Measurements from ENCODE around the gene CHP2.
"Not testable (repeated sequence)": the region's sequence is repeated elsewhere in the genome, so short reads cannot be mapped to it uniquely, and the experiment has no call there.

CHP2 gene

DNA sequence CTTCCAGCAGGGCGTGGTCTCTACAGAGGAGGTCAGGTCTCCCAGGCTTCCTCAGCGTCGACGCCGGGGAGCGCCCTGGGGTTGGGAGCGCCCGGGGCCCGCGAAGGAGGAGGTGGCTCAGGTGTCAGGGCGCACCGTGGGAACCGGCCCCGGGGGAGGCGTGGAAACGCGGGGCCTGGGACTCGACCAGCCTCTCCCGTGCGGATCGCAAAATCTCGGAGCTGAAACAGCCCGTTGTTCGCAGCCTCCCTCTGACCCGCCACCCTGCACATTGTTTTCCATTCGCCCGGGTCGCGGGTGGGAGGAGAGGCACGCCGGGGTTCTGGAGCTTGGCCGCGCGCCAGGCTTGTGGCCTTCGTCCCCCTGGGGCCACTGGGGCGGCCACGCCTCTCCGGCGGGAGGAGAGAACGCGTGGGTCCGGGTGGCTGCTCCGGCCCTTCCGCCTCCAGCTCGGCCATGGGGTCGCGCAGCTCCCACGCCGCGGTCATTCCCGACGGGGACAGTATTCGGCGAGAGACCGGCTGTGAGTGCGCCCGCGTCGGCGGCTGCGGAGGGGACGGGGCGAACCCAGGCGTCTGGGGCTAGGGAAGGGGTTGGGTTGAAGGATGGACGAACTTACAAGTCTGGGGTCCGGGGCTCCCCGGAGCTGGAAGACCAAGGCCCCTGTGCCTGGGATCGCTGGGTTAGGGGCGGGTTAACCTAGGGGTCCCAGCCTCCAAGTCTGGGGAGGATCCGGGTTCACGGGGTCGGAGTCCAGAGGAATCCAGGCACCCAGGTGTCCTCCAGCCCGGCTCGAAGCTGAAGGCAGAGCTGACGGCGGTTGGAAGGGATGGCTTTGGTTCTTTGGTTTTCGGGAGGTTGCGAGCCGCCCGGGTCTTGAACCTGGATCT, at the start of gene CHP2:
CHP2 (plus strand) TSS at position 433 of the 890 bp plus-strand sequence; CDS start at position 457, 24 bp downstream.
- no peak for DNase-seq (ENCODE audit: low read depth)

DNA sequence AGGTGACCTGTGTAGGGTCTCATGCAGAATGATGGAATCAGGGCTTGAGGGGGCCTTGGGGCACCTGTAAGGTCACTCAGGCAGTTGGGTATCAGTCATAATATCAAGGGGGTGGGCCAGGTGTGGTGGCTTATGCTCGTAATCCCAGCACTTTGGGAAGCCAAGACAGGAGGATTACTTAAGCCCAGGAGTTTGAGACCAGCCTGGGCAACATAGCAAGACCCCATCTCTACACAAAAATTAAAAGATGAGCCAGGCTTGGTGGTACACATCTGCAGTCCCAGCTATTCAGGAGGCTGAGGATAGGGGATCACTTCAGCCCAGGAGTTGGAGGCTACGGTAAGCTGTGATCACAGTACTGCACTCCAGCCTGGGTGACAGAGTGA, 49.3 kb upstream of the CHP2 start:
- DNase-seq (ENCODE audit: low read depth): no peak

DNA sequence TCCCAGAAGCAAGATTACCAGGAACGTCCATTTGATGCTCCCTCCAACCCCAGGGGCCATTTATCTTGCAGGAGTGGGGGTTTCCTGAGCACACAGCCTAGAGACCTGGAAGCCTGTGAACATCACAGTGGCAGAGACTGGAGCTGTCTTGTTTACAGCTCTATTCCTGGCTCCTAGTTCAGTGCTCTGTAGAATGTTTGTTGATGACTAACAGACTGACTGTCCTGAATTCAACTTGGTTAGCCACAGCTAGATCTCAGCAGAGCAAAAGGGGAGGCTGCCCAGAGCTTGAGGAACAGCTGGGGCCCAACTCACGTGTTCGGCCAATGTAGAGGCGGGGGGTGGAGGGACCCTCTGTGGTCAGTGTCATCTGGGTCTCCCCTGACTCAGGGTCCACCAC, 48.4 kb upstream of the CHP2 start:
- DNase-seq (ENCODE audit: low read depth): no peak

DNA sequence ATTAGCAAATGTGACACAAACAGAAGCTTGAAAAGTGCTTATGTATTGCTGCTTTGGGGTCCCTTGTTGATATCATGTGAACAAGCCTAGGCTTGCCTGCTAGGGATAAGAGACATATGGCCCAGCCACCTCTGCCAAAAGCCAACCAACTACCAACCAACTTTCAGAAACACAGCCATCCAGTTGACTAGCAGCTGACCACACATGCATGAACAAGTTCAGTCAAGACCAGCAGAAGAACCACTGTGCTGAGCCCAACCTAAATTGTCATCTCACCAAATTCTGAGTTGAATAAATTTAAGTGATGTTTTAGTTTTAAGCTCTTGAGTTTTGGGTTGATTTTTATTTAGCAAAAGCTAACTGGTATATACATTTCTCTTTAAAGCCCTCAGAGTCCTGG, 45.3 kb upstream of the CHP2 start:
- no peak for DNase-seq (ENCODE audit: low read depth)

DNA sequence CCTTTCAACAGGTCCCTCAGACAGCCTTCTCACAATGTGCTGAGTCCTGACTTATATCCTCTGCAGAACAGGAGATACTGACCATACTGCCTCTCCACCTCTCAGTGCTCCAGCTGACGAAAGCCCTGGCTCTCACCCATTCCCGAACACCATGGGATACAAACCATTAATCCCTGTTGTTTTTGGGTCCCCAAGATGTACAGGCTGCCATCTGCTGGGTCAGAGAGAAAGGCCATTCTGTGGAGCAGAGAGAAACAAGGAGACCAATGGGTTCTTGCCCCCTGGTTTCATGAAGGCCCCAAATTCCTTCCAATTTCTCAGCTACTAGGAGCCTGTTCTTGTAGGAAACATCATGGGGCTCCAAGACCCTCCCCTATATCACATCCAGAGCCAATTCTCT, 44.8 kb upstream of the CHP2 start:
- no peak for DNase-seq (ENCODE audit: low read depth)

DNA sequence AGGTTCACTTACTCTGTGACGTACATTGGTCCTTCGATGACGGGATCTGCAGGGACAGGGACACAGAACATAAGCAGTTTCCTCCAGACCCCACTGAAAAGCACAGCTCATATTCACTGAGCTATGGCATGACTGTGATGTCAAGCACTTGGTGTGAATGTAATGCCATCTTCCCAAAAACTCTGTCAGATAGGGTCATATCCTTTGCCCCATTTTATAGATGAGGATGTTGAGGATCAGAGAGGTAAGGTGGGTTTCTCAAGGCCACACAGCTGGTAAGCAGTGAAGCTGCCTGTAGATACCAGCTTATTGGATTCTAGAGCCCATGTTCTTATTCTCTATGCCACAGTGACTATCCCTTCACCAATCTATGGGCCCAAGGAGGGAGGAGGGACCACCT, 44.3 kb upstream of the CHP2 start:
- DNase-seq (ENCODE audit: low read depth): no peak

DNA sequence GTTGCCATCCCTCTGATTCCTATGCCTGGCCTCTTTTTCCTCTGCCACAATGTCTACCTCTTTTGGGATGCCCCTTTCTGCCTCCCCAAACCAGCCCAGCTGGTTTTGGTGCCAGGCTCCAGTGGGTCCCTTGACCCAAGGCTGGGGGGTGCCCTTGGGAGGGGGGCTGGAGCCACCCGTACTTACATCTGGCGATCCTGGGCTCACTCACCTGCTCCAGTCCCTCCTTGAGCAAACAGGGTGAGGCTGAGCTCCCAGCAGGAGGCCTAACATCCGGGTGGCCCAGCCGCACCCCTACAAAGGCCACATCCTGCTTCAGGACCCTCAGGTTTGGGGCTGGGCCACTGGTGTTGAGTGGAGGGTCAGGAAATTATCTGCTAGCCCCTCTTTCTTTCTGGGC, 43.0 kb upstream of the CHP2 start:
- DNase-seq (ENCODE audit: low read depth): no peak

DNA sequence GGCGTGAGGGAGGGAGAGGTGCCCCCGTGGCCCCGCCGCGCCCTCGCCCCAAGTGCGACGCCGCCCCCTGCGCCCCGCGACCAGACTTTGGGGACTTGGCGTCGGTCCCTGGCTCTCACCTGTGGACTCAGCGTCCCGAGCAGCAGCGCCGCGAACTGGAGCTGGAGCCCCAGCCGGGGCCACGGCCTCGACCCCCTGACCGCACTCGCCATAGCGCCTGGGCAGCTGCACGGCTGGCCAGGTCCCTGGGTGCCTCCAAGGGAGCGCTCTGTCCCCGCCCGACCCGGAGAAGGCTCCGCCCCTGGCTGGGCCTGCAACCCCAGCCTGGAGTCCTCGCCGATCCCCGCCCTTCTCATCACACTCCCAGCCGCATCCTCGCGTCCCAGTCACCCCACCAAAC, 41.9 kb upstream of the CHP2 start, which contains the start of gene ERN2:
ERN2 (minus strand) TSS at position 247 of the 400 bp plus-strand sequence; CDS start at position 212, 35 bp downstream.
- no peak for DNase-seq (ENCODE audit: low read depth)

DNA sequence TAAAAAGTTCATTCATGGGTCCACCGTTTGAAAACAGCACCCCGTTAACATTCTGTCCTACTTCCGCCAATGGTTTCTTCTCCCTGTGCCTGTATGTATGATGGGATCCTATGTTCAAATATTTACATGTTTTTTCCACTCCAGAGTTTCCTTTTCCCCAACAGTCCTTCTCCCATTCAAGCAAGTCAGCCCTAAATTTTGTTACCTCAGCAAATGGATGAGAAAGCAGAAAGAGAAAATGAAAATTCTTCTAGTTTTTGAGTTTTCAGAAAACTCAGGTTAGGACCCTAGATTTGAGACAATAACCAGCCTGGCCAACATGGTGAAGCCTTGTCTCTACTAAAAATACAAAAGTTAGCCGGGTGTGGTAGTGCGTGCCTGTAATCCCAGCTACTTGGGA, 38.3 kb upstream of the CHP2 start:
- DNase-seq (ENCODE audit: low read depth): no peak

DNA sequence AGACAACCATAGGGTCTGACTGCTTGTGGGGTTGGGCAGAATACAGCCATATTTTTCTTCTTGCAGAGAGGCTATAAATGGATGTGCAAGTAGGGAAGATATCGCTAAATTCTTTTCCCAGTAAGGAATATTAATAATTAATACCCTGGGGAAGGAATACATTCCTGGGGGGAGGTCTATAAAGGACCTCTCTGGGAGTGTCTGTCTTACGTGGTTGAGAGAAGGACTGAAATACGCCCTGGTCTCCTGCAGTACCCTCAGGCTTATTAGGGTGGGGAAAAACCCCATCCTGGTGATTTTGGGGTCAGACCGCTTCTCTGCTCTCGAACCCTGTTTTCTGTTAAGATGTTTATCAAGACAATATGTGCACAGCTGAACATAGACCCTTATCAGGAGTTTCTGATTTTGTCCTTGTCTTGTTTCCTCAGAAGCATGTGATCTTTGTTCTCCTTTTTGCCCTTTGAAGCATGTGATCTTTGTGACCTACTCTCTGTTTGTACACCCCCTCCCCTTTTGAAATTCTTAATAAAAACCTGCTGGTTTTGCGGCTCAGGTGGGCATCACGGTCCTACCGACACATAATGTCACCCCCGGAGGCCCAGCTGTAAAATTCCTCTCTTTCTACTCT, 32.1 kb upstream of the CHP2 start:
- DNase-seq (ENCODE audit: low read depth): not testable (repeated sequence)

DNA sequence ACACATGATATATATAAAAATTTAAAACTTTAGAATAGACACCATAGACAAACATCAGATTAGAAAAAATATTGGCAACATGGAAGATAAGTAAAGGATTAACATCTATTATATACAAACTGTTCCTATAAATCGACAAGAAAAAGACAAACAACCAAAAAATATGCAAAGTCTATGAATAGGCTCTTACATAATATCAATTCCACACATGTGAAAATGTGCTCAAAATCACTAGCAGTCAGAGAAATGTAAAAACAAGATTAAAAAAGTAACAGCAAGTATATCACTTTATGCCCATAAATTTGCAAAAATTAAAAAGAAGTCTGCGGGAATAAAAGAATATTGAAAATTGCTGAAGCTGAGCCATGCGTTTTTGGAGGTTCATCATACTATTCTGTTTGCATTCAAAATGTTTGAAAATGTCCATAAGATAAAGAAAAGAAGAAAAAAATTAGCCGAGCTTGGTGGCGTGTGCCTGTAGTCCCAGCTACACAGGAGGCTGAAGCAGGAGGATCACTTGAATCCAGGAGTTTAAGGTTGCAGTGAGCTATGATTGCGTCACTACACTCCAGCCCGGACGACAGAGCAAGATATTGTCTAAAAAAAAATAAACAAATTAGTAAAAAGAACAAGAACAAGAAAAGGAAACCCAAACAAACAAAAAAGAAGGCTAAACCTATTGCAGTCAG, 30.6 kb upstream of the CHP2 start:
- no peak for DNase-seq (ENCODE audit: low read depth)

DNA sequence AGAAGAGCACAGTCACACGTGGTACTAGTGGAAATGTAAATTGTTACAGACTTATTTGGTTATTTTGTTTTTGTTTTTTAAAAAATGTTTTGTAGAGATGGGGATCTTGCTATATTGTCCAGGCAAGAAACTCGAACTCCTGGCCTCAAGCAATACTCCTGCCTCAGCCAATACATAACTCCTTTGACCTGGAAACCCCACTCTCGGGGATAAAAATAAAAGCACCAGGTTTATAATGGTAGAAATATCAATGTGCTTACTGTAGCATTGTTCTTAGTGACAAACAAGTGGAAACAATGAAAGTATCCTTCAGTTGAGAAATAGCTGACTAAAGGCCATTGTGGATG, 30.1 kb upstream of the CHP2 start:
- no peak for DNase-seq (ENCODE audit: low read depth)

DNA sequence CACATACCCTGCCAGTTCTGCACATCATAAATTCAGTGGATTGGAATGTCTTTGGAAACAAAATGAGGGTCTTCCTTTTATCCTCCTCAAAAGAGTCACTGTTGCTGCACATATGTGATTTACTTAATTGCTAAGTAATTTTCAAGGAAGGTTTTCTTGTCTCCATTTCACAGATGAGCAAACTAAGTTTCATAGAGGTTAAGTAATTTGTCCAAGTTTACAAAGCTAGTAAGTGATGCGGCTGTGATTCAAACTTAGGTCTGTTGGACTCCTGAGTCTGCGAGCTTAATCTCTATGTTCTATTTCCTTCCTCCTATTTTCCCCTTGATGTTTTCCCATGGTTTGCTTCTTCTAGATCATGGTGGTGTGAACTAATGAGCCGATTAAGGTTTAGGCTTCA, 28.1 kb upstream of the CHP2 start:
- DNase-seq (ENCODE audit: low read depth): no peak

DNA sequence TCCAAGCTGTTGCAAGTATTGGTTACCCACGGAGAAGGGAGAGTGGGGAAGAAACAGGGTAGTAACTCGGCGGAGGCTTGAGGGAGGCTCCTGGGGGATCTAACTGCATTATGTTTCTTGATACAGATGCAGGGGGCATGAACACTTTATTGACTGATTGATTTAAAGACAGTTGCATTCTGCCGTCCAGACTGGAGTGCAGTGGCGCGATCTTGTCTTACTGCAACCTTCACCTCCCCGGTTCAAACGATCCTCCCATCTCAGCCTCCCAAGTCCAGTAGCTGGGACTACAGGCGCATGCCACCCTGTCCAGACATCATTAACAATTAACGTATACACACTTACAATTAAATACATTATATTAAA, 26.7 kb upstream of the CHP2 start:
- no peak for DNase-seq (ENCODE audit: low read depth)

DNA sequence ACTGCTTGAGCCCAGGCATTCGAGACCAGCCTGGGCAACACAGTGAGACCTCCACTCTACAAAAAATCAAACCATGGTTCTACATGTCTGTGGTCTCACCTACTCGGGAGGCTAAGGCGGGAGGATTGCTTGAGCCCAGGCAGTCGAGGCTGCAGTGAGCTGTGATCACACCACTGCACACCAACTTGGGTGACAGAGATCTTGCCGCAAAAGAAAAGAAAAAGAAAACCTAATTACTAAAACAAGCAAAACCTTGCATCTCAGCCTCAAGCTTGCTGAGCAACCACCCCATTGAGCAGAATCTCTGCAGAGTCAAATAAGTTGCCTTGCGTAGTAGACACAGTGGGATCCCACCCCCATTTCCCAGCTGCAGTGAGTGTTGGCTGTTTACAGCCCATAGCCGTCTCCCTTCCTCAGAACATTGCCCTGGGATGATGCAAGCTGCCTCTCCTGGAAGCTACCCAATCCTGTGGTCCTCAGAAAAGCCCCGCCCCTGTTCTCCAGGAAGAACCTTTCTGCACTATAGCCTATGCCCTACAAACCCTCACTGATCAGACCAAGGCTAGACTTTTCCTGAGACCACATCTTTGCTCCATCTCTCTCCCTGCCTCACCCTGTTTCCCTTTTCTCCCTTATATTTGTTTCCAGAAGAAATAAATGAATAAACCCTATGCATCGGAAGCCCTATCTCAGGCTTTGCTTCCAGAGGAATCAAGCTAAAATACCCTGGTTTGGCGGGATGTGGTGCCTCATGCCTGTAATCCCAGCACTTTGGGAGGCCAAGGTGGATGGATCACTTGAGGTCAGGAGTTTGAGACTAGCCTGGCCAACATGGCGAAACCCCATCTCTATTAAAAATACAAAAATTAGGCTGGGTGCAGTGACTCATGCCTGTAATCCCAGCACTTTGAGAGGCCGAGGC, 25.1 kb upstream of the CHP2 start:
- no peak for DNase-seq (ENCODE audit: low read depth)

DNA sequence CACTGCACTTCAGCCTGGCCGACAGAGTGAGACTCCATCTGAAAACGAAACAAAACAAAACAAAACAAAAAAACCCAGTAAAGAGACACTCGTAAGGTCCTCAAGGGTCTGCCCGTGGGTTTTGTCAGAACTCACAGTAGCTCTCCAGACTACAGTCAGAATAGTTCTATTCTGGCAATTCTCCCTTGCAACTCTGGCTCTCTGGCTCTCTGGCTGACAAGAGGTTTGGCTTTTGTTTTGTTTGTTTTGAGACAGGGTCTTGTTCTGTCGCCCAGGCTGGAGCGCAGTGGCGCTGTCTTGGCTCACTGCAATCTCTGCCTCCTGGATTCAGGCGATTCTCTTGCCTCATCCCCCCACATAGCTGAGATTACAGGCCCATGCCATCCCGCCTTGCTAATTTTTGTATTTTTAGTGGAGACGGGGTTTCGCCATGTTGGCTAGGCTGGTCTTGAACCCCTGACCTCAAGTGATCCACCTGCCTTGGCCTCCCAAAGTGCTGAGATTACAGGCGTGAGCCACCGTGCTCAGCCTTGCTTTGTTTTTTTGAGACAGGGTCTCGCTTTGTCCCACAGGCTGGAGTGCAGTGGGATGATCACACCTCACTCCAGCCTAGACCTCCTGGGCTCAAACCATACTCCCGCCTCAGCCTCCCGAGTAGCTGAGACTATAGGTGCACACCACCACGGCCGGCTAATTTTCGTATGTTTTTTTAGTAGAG, 20.5 kb upstream of the CHP2 start:
- DNase-seq (ENCODE audit: low read depth): no peak

DNA sequence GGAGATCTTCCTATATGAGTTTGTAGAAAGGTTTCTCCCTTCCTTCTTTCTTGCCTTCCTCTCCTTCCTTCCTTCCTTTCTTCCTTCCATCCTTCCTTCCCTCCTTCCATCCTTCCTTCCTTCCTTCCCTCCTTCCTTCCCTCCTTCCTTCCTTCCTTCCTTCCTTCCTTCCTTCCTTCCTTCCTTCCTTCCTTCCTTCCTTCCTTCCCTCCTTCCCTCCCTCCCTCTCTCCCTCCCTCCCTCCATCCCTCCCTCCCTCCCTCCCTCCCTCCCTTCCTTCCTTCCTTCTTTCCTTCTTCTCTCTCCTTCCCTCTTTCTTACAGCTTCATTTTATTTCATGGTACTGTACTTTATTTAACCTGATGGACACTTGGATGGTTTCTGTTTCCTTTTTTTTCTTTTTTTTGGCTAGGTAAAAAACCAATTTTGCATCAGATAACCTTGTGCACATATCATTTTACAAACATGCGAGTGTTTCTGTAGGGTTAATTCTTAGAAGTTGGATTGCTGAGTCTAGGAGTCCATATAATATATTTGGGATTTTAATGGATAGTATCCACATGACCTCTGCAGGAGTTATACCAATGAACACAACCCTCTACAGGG, 17.3 kb upstream of the CHP2 start:
- DNase-seq (ENCODE audit: low read depth): not testable (repeated sequence)

DNA sequence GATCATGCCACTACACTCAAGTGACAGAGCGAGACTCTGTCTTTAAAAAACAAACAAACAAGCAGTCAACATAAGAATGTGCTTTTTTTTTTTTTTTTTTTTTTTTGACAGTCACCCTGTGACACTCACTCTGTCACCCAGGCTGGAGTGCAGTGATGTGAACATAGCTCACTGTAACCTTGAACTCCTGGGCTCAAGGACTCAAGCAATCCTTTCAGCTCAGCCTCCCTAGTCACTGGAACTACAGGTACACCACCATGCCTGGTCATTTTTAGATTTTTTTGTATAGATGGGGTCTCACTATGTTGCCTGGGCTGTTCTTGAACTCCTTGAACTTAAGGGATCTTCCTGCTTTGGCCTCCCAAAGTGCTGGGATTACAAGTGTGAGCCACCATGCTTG, 15.3 kb upstream of the CHP2 start:
- DNase-seq (ENCODE audit: low read depth): no peak

DNA sequence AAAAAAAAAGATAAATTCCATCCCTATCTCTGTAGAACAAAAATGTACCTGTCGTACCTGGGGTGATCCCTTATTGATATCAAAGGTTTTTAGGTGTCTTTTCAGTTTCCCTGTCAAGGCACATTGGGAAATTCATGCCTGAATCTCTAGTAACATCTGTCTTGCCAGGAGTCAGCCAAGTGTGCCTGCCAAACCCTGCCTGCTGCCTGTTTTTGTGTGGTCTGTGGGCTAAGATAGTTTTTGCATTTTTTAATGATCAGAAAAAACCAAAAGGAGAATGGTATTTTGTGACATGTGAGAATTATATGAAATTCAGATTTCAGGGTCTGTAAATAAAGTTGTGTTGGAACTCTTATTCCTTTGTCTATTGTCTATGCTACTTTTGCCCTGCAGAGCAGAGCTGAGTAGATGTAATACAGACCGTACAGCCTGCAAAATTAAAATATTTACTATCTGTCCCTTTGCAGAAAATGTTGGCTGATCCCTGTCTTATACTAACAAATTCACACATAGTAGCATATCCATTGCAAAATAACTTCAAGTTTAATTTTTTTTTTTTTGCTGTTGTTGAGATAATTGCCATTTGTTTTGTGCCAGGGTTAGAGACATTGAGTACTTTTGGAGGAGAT, 13.0 kb upstream of the CHP2 start:
- no peak for DNase-seq (ENCODE audit: low read depth)

DNA sequence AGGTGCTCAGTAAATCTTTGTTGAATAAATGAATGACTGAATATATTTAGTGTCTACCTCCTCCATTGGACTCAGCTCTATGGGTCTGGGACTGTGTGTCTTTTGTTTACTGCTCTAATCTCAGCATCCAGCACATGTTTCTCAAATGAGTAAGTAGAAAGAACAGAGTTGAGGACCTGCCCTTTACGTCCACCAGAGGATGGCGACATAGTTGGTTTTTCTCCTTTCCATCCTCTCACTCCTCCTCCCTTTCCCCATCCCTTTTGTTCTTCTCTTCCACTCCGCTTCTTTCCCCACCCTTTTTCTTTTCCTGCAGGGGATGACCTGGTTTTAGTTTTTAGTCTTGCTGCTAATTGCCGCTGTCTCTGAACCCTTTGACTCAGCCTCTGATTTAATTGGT, 12.1 kb upstream of the CHP2 start:
- DNase-seq (ENCODE audit: low read depth): no peak

DNA sequence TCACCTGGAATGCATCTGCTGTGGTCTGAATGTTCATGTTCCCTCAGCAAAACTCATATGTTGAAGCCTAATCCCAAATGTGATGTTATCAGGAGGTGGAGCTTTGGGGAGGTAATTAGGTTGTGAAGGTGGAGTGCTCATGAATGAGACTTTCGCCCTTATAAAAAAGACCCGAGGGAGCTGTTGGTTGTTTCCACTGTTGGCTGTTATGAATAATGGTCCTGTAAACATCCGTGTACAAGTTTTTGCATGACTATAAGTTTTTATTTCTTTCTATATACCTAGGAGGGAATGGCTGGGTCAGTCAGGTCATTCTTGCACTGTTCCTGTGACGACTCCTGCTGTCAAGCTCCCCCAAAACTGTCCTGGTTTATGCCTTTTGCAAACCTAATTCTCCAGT, 9.6 kb upstream of the CHP2 start:
- no peak for DNase-seq (ENCODE audit: low read depth)

Measured in activated T-helper 9 cell treated with anti-CD3 and anti-CD28 coated beads, Interleukin-2, amount 50 U/mL, for 16 hours (primary cell).